WTC11 (cell line): Measurements from ENCODE around the gene TBCE. TPM values are rescaled to one million over a fixed set of nuclear protein-coding genes. Genes with fewer than 3 reads are reported as not detected.

Experiments used
- ATAC-seq: fragments of 200-7000 bp; cut with Tn5 transposase; 2 replicates; pipeline ENCODE4 v1.10.0; 2021; ENCODE audit warnings: mild to moderate bottlenecking, moderate library complexity
- CTCF ChIA-PET: fragments of 300-600 bp; sonication (Branson Sonifier 250); formaldehyde crosslinking; loops from one replicate; lab custom pipeline; 2021; ENCODE audit warnings: antibody characterized with exemption; lab: Charles Lee
- POLR2A ChIA-PET: fragments of 350-600 bp; sonication (Branson Sonifier 250); formaldehyde crosslinking; loops from one replicate; lab custom pipeline; 2021; ENCODE audit warnings: antibody characterized with exemption; lab: Charles Lee
- DNase-seq: peaks from one replicate; pipeline ENCODE4 v3.0.0; 2021; ENCODE audit warnings: low spot score
- H3K27ac Mint-ChIP-seq: 2 replicates; pipeline ENCODE4 v1.8.0; 2021; ENCODE audit warnings: mixed read lengths
- H3K27me3 Mint-ChIP-seq: 2 replicates; pipeline ENCODE4 v1.8.0; 2021; ENCODE audit warnings: low read depth, mild to moderate bottlenecking, moderate library complexity, mixed read lengths
- H3K36me3 Mint-ChIP-seq: 2 replicates; pipeline ENCODE4 v1.8.0; 2021; ENCODE audit warnings: mixed read lengths
- H3K4me1 Mint-ChIP-seq: 2 replicates; pipeline ENCODE4 v1.8.0; 2022; ENCODE audit warnings: mixed read lengths
- H3K4me3 Mint-ChIP-seq: 2 replicates; pipeline ENCODE4 v1.8.0; 2021; ENCODE audit warnings: mild to moderate bottlenecking, moderate library complexity, mixed read lengths
- H3K9me3 Mint-ChIP-seq: 2 replicates; pipeline ENCODE4 v1.8.0; 2021; ENCODE audit warnings: mixed read lengths
- CREB1 ChIP-seq: sonication (generic); formaldehyde crosslinking; IDR thresholded peaks from 2 replicates; pipeline ENCODE4 v1.8.0; 2023; ENCODE audit warnings: mild to moderate bottlenecking, missing genetic modification reagents
- CREM ChIP-seq: sonication (generic); formaldehyde crosslinking; IDR thresholded peaks from 2 replicates; pipeline ENCODE4 v1.8.1; 2022; ENCODE audit warnings: mild to moderate bottlenecking, missing genetic modification reagents, moderate library complexity
- GABPB1 ChIP-seq: sonication (generic); formaldehyde crosslinking; IDR thresholded peaks from 2 replicates; pipeline ENCODE4 v1.8.1; 2023; ENCODE audit warnings: mild to moderate bottlenecking, missing genetic modification reagents
- MYBL2 ChIP-seq: sonication (generic); formaldehyde crosslinking; IDR thresholded peaks from 2 replicates; pipeline ENCODE4 v1.8.1; 2023; ENCODE audit warnings: mild to moderate bottlenecking, moderate library complexity, missing genetic modification reagents
- NFYB ChIP-seq: sonication (generic); formaldehyde crosslinking; conservative IDR thresholded peaks from 2 replicates; pipeline ENCODE4 v1.8.0; 2022; ENCODE audit warnings: low read depth, missing genetic modification reagents
- NR2C2 ChIP-seq: sonication (generic); formaldehyde crosslinking; IDR thresholded peaks from 2 replicates; pipeline ENCODE4 v1.8.0; 2022; ENCODE audit warnings: mild to moderate bottlenecking, missing genetic modification reagents
- TP53 ChIP-seq: sonication (generic); formaldehyde crosslinking; IDR thresholded peaks from 2 replicates; pipeline ENCODE4 v1.8.1; 2023; ENCODE audit warnings: mild to moderate bottlenecking, missing genetic modification reagents
- ZNF121 ChIP-seq: sonication (generic); formaldehyde crosslinking; IDR thresholded peaks from 2 replicates; pipeline ENCODE4 v1.8.0; 2023; ENCODE audit warnings: missing genetic modification reagents
- ZNF396 ChIP-seq: fragments of 250-450 bp; sonication (Bioruptor Pico); IDR thresholded peaks from 2 replicates; pipeline ENCODE4 v1.8.0; 2021; ENCODE audit warnings: mild to moderate bottlenecking, moderate library complexity, borderline replicate concordance
- total RNA-seq: library from RNA; stranded (reverse); gene quantifications from 3 replicates; pipeline ENCODE4 v1.2.3, GENCODE V29; 2021
- TF ChIP-seq, protein P1 (sequence below): sonication (generic); formaldehyde crosslinking; IDR thresholded peaks from 2 replicates; pipeline ENCODE4 v1.8.0; 2023; ENCODE audit warnings: missing genetic modification reagents
- TF ChIP-seq, protein P2 (sequence below): sonication (generic); formaldehyde crosslinking; IDR thresholded peaks from 2 replicates; pipeline ENCODE4 v1.8.0; 2022; ENCODE audit warnings: mild to moderate bottlenecking, missing genetic modification reagents
- TF ChIP-seq, protein P3 (sequence below): fragments of 200-600 bp; IDR thresholded peaks from 2 replicates; pipeline ENCODE4 v1.8.0; 2022; ENCODE audit warnings: antibody characterized with exemption
- TF ChIP-seq, protein P4 (sequence below): sonication (generic); formaldehyde crosslinking; IDR thresholded peaks from 2 replicates; pipeline ENCODE4 v1.8.0; 2023; ENCODE audit warnings: missing genetic modification reagents, mild to moderate bottlenecking, borderline replicate concordance
- TF ChIP-seq, protein P5 (sequence below): sonication (generic); formaldehyde crosslinking; IDR thresholded peaks from 2 replicates; pipeline ENCODE4 v1.8.1; 2022; ENCODE audit warnings: low read depth, missing genetic modification reagents, borderline replicate concordance
- TF ChIP-seq, protein P6 (sequence below): fragments of 250-450 bp; sonication (Bioruptor Pico); IDR thresholded peaks from 2 replicates; pipeline ENCODE4 v1.8.0; 2021; ENCODE audit warnings: mild to moderate bottlenecking
- TF ChIP-seq, protein P7 (sequence below): fragments of 250-450 bp; sonication (Bioruptor Pico); IDR thresholded peaks from 2 replicates; pipeline ENCODE4 v1.9.0; 2021; ENCODE audit warnings: mild to moderate bottlenecking

TBCE gene
- total RNA-seq, 1 experiment from 2014 or later: 34.8 TPM

DNA sequence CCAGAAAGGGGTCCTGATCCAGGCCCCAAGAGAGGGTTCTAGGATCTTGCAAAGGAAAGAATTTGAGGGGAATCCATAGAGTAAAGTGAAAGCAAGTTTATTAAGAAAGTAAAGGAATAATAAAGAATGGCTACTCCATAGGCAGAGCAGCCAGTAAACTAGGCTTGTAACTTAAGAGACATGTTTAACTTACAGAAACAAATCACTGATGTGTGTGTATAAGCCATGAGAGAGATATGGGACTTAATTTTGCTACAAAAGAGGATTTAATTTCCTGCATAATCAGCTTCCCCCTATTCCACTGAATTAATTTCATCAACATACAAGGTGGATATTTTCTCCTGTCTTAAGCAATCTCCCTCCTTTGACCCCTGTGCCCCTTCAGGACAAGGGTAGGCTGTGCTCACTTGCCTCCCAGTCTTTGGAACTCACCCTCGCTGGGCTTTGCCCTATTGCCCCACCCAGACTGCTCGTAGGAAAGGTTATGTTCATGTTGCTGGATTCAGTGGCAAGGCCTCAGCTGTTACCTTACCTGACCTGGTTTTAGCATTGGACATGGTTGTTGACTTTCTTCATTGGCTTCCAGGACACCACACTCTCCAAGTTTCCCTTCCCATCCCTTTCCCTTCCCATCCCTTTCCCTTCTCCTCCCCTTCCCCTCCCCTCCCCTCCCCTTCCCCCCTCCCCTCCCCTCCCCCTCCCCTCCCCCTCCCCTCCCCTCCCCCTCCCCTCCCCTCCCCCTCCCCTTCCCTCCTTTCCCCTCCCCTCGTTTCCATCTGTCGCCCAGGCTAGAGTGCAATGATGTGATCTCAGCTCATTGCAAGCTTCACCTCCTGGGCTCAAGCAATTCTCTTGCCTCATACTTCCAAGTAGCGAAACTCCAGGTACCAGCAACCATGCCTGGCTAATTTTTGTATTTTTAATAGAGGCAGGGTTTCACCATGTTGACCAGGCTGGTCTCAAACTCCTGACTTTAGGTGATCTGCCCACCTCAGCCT, 44.6 kb downstream of the TBCE start:
- H3K27me3 Mint-ChIP-seq: no peaks in the 10 kb centered on the region
- no peak for ATAC-seq
- no peak for DNase-seq

DNA sequence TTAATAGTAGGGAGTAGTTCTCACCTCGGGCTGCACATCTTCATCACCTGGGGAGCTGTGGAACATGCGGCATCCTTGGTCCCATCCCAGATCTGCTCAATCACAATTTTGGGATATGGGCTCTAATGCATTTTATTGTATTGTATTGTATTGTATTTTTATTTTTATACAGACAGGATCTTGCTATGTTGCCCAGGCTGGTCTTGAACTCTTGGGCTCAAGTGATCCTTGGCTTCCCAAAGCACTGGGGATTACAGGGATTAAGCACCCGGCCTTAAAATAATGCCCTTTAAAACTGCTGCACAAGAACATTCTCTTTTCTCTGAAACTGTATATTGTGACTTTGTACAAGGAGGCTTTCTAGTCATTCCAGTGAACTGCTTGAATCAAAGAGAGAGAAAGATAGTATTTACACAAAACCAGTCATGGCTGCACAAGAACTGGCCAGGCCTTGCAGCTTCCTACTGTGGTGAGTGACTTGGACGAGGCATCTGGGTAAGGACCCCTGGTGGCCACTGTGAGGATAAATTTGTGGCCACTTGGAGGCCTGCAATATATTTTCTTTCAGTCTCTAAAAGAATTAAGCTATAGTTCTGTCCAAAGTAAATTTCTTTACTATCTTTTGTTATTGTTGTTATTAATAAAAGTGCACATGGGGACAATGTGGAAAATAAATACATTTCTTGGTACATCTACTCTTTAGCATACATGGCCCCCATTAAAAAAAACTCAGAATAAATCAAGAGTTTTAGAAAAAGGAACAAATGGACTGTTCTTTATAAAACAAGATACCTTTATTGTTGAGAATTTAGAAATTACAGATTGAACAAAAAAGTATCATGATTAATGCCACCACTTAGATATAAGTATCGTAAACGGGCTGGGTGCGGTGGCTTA, 48.0 kb downstream of the TBCE start:
- DNase-seq (peak; percentile 69), ATAC-seq (peak; percentile 90)
- Mint-ChIP-seq H3K9me3 (0 out of 2 replicates have a peak, but pooled peaks cover 4% of the 10 kb centered on the region), H3K27ac (no peak overlapping the region), H3K27me3 (no peaks in the 10 kb centered on the region), H3K4me1 (peaks cover 4% of the 10 kb centered on the region), H3K4me3 (no peak overlapping the region), H3K36me3 (peaks cover 11% of the 10 kb centered on the region)
- ChIA-PET POLR2A (interaction anchor here (2.0 kb wide), 1 partner anchor 87 kb away, joined by 5 read pairs; the partner anchor contains the start of genes ARID4B and GGPS1), CTCF (interaction anchor here (0.6 to 2.9 kb wide), 47 partner anchors 9 to 419 kb away, joined by 3 to 16 read pairs (median 4); partner anchors contain the start of genes ARID4B, GGPS1 and TBCE)
- TF ChIP-seq MYBL2 (CRISPR knock-in tag): no peak
- TF ChIP-seq ZNF121: no peak
- TF ChIP-seq, protein P1, sequence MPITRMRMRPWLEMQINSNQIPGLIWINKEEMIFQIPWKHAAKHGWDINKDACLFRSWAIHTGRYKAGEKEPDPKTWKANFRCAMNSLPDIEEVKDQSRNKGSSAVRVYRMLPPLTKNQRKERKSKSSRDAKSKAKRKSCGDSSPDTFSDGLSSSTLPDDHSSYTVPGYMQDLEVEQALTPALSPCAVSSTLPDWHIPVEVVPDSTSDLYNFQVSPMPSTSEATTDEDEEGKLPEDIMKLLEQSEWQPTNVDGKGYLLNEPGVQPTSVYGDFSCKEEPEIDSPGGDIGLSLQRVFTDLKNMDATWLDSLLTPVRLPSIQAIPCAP (CRISPR knock-in tag): no peak
- no peak for TF ChIP-seq TP53
- TF ChIP-seq CREB1 (CRISPR knock-in tag): no peak
- TF ChIP-seq, protein P2, sequence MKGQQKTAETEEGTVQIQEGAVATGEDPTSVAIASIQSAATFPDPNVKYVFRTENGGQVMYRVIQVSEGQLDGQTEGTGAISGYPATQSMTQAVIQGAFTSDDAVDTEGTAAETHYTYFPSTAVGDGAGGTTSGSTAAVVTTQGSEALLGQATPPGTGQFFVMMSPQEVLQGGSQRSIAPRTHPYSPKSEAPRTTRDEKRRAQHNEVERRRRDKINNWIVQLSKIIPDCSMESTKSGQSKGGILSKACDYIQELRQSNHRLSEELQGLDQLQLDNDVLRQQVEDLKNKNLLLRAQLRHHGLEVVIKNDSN (CRISPR knock-in tag): no peak
- TF ChIP-seq, protein P3, sequence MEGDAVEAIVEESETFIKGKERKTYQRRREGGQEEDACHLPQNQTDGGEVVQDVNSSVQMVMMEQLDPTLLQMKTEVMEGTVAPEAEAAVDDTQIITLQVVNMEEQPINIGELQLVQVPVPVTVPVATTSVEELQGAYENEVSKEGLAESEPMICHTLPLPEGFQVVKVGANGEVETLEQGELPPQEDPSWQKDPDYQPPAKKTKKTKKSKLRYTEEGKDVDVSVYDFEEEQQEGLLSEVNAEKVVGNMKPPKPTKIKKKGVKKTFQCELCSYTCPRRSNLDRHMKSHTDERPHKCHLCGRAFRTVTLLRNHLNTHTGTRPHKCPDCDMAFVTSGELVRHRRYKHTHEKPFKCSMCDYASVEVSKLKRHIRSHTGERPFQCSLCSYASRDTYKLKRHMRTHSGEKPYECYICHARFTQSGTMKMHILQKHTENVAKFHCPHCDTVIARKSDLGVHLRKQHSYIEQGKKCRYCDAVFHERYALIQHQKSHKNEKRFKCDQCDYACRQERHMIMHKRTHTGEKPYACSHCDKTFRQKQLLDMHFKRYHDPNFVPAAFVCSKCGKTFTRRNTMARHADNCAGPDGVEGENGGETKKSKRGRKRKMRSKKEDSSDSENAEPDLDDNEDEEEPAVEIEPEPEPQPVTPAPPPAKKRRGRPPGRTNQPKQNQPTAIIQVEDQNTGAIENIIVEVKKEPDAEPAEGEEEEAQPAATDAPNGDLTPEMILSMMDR: peak; percentile 76
- TF ChIP-seq, protein P4, sequence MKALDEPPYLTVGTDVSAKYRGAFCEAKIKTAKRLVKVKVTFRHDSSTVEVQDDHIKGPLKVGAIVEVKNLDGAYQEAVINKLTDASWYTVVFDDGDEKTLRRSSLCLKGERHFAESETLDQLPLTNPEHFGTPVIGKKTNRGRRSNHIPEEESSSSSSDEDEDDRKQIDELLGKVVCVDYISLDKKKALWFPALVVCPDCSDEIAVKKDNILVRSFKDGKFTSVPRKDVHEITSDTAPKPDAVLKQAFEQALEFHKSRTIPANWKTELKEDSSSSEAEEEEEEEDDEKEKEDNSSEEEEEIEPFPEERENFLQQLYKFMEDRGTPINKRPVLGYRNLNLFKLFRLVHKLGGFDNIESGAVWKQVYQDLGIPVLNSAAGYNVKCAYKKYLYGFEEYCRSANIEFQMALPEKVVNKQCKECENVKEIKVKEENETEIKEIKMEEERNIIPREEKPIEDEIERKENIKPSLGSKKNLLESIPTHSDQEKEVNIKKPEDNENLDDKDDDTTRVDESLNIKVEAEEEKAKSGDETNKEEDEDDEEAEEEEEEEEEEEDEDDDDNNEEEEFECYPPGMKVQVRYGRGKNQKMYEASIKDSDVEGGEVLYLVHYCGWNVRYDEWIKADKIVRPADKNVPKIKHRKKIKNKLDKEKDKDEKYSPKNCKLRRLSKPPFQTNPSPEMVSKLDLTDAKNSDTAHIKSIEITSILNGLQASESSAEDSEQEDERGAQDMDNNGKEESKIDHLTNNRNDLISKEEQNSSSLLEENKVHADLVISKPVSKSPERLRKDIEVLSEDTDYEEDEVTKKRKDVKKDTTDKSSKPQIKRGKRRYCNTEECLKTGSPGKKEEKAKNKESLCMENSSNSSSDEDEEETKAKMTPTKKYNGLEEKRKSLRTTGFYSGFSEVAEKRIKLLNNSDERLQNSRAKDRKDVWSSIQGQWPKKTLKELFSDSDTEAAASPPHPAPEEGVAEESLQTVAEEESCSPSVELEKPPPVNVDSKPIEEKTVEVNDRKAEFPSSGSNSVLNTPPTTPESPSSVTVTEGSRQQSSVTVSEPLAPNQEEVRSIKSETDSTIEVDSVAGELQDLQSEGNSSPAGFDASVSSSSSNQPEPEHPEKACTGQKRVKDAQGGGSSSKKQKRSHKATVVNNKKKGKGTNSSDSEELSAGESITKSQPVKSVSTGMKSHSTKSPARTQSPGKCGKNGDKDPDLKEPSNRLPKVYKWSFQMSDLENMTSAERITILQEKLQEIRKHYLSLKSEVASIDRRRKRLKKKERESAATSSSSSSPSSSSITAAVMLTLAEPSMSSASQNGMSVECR (CRISPR knock-in tag): no peak
- no peak for TF ChIP-seq CREM (CRISPR knock-in tag)
- TF ChIP-seq, protein P5, sequence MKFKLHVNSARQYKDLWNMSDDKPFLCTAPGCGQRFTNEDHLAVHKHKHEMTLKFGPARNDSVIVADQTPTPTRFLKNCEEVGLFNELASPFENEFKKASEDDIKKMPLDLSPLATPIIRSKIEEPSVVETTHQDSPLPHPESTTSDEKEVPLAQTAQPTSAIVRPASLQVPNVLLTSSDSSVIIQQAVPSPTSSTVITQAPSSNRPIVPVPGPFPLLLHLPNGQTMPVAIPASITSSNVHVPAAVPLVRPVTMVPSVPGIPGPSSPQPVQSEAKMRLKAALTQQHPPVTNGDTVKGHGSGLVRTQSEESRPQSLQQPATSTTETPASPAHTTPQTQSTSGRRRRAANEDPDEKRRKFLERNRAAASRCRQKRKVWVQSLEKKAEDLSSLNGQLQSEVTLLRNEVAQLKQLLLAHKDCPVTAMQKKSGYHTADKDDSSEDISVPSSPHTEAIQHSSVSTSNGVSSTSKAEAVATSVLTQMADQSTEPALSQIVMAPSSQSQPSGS (CRISPR knock-in tag): no peak
- 0 out of 2 replicates have a peak, but pooled peaks have one; percentile 39 for TF ChIP-seq ZNF396 (CRISPR knock-in tag)
- TF ChIP-seq NFYB: no peak
- TF ChIP-seq NR2C2: no peak
- TF ChIP-seq, protein P6, sequence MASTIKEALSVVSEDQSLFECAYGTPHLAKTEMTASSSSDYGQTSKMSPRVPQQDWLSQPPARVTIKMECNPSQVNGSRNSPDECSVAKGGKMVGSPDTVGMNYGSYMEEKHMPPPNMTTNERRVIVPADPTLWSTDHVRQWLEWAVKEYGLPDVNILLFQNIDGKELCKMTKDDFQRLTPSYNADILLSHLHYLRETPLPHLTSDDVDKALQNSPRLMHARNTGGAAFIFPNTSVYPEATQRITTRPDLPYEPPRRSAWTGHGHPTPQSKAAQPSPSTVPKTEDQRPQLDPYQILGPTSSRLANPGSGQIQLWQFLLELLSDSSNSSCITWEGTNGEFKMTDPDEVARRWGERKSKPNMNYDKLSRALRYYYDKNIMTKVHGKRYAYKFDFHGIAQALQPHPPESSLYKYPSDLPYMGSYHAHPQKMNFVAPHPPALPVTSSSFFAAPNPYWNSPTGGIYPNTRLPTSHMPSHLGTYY: no peak

More for the DNA sequence above, 44.6 kb downstream of the TBCE start:
- TF ChIP-seq, protein P7, sequence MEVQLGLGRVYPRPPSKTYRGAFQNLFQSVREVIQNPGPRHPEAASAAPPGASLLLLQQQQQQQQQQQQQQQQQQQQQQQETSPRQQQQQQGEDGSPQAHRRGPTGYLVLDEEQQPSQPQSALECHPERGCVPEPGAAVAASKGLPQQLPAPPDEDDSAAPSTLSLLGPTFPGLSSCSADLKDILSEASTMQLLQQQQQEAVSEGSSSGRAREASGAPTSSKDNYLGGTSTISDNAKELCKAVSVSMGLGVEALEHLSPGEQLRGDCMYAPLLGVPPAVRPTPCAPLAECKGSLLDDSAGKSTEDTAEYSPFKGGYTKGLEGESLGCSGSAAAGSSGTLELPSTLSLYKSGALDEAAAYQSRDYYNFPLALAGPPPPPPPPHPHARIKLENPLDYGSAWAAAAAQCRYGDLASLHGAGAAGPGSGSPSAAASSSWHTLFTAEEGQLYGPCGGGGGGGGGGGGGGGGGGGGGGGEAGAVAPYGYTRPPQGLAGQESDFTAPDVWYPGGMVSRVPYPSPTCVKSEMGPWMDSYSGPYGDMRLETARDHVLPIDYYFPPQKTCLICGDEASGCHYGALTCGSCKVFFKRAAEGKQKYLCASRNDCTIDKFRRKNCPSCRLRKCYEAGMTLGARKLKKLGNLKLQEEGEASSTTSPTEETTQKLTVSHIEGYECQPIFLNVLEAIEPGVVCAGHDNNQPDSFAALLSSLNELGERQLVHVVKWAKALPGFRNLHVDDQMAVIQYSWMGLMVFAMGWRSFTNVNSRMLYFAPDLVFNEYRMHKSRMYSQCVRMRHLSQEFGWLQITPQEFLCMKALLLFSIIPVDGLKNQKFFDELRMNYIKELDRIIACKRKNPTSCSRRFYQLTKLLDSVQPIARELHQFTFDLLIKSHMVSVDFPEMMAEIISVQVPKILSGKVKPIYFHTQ (CRISPR knock-in tag): no peak
- peak; percentile 51; the same call in 1 of the 2 replicates for TF ChIP-seq GABPB1
- TF ChIP-seq, all 79 proteins: peak for 1
- ChIA-PET CTCF (no interaction called here), POLR2A (no interaction called here)
- H3K4me3 Mint-ChIP-seq: no peak overlapping the region
- H3K27ac Mint-ChIP-seq: peak overlapping the region; percentile 26; the same call in 1 of the 2 replicates
- H3K9me3 Mint-ChIP-seq: 0 out of 2 replicates have a peak, but pooled peaks cover 4% of the 10 kb centered on the region
- H3K36me3 Mint-ChIP-seq: peaks cover 8% of the 10 kb centered on the region
- peaks cover 4% of the 10 kb centered on the region for H3K4me1 Mint-ChIP-seq
